Endothelial cell of umbilical vein (primary cell): Measurements from ENCODE around the gene TADA2A. TPM values are rescaled to one million over a fixed set of nuclear protein-coding genes. Genes with fewer than 3 reads are reported as not detected.

ENCODE experiments used
- BruUV-seq: library from RNA; stranded (reverse); fragments of 400-500 nt; replicated peaks from 2 replicates; lab custom pipeline; 2021; lab: Mats Ljungman, UMichigan
- CTCF ChIA-PET: fragments of 300-600, 350-600 bp; sonication (Branson Sonifier 250); formaldehyde crosslinking; loops from one replicate; lab custom pipeline; 2021; ENCODE audit warnings: antibody characterized with exemption, inconsistent platforms; lab: Charles Lee
- POLR2A ChIA-PET: fragments of 300-600, 350-600 bp; sonication (Branson Sonifier 250); formaldehyde crosslinking; loops from one replicate; lab custom pipeline; 2021; ENCODE audit warnings: antibody characterized with exemption, inconsistent platforms; lab: Charles Lee
- DNase-seq: peaks from one replicate; pipeline ENCODE4 v3.0.0-alpha.2; 2011; ENCODE audit warnings: low read depth, low spot score
- FAIRE-seq: peaks from 2 replicates; lab custom pipeline; 2011; peaks lifted over from hg19 to GRCh38; lab: Jason Lieb, UNC
- H2AFZ ChIP-seq: 2 replicates; pipeline ENCODE4 v1.6.0; 2012; ENCODE audit warnings: low read depth, low read length, control low read depth, inconsistent platforms
- H3K27ac ChIP-seq: 2 replicates; pipeline ENCODE4 v1.5.1; 2011; ENCODE audit warnings: low read depth, mild to moderate bottlenecking, control low read depth, low read length, moderate library complexity; ENCODE audit not compliant: insufficient read depth
- H3K27me3 ChIP-seq, 2 experiments: 2 replicates each; pipeline versions ENCODE4 v1.6.0 to v1.6.1; 2011; ENCODE audit warnings: low read length in 2 of 2, mixed read lengths in 1 of 2; ENCODE audit not compliant: control insufficient read depth in 2 of 2, insufficient read depth in 2 of 2
- H3K36me3 ChIP-seq, 2 experiments: 2 replicates in 1 of 2; 3 replicates in 1 of 2; pipeline ENCODE4 v1.5.1; 2011; ENCODE audit warnings: low read length in 2 of 2, mild to moderate bottlenecking in 1 of 2, moderate library complexity in 1 of 2; ENCODE audit not compliant: control insufficient read depth in 2 of 2, insufficient read depth in 2 of 2; ENCODE audit errors: extremely low read depth in 1 of 2
- H3K4me1 ChIP-seq: 3 replicates; pipeline ENCODE4 v1.5.1; 2011; ENCODE audit warnings: mild to moderate bottlenecking, low read length; ENCODE audit not compliant: control insufficient read depth, insufficient read depth; ENCODE audit errors: extremely low read depth
- H3K4me2 ChIP-seq: 2 replicates; pipeline ENCODE4 v1.6.1; 2011; ENCODE audit warnings: low read length, control low read depth, mixed read lengths; ENCODE audit not compliant: insufficient read depth
- H3K4me3 ChIP-seq, 3 experiments: fragments of 200-600 bp in 1 of 3; sonication (generic), shearing (Covaris generic) in 1 of 3; replicated peaks in 1 of 3; 2 replicates each; pipeline ENCODE4 v1.5.1; 2011 to 2016; ENCODE audit warnings: control low read depth in 3 of 3, low read length in 3 of 3, mild to moderate bottlenecking in 2 of 3, inconsistent platforms in 1 of 3, low read depth in 1 of 3, moderate library complexity in 1 of 3; ENCODE audit not compliant: insufficient read depth in 1 of 3
- H3K79me2 ChIP-seq: 2 replicates; pipeline ENCODE4 v1.6.0; 2012; ENCODE audit warnings: low read length, inconsistent platforms; ENCODE audit not compliant: control insufficient read depth, insufficient read depth
- H3K9ac ChIP-seq: replicated peaks from 2 replicates; pipeline ENCODE3; 2011; ENCODE audit warnings: low read length, control low read depth; ENCODE audit not compliant: insufficient read depth; ENCODE audit errors: extremely low read depth
- H3K9me1 ChIP-seq: replicated peaks from 3 replicates; pipeline ENCODE4 v1.6.0; 2011; ENCODE audit warnings: mild to moderate bottlenecking, low read length; ENCODE audit not compliant: control insufficient read depth, insufficient read depth; ENCODE audit errors: extremely low read depth
- H3K9me3 ChIP-seq: replicated peaks from 2 replicates; pipeline ENCODE4 v1.5.1; 2012; ENCODE audit warnings: low read length, inconsistent platforms; ENCODE audit not compliant: control insufficient read depth, insufficient read depth
- H4K20me1 ChIP-seq: replicated peaks from 2 replicates; pipeline ENCODE3; 2011; ENCODE audit warnings: mild to moderate bottlenecking, low read length; ENCODE audit not compliant: control insufficient read depth, insufficient read depth; ENCODE audit errors: extremely low read depth
- EZH2 ChIP-seq: IDR thresholded peaks from 2 replicates; pipeline ENCODE4 v1.6.1; 2012; ENCODE audit warnings: borderline replicate concordance, low read depth, mild to moderate bottlenecking, moderate library complexity, low read length, inconsistent platforms; ENCODE audit not compliant: severe bottlenecking
- FOS ChIP-seq: IDR thresholded peaks from 2 replicates; pipeline ENCODE4 v1.6.1; 2011; ENCODE audit warnings: mild to moderate bottlenecking, low read length, moderate library complexity, borderline replicate concordance; ENCODE audit not compliant: insufficient read depth
- GATA2 ChIP-seq: IDR thresholded peaks from 2 replicates; pipeline ENCODE4 v1.7.0; 2011; ENCODE audit warnings: low read depth, mild to moderate bottlenecking, moderate library complexity, mixed read lengths, low read length; ENCODE audit not compliant: insufficient read length, insufficient read depth
- JUN ChIP-seq: IDR thresholded peaks from 2 replicates; pipeline ENCODE4 v1.6.1; 2011; ENCODE audit warnings: borderline replicate concordance, low read depth; ENCODE audit not compliant: insufficient read length, insufficient read depth
- MYC ChIP-seq: IDR thresholded peaks from one replicate; pipeline ENCODE4 v1.6.1; 2011; ENCODE audit warnings: mild to moderate bottlenecking, low read depth, low read length
- POLR2A ChIP-seq: IDR thresholded peaks from 2 replicates; pipeline ENCODE4 v1.6.1; 2012; ENCODE audit warnings: low read depth, mild to moderate bottlenecking, control low read depth, low read length
- POLR2AphosphoS5 ChIP-seq: IDR thresholded peaks from 2 replicates; pipeline ENCODE4 v1.6.1; 2012; ENCODE audit warnings: low read depth, mild to moderate bottlenecking, control low read depth, low read length, moderate library complexity; ENCODE audit not compliant: insufficient read depth
- dilution Hi-C: fragments of 300-500 bp; cut with MboI; formaldehyde crosslinking; loops from one replicate; pipeline ENCODE4 v1.15.0; 2019; ENCODE audit warnings: low sequenced_read_pairs; ENCODE audit not compliant: extremely low pct_ligation_motif_present
- intact Hi-C: fragments of 100-400 bp; cut with micrococcal nuclease; formaldehyde crosslinking; loops from one replicate; pipeline ENCODE4 v1.10.0; 2022
- polyA plus RNA-seq, 4 experiments: library from polyadenylated mRNA; depleted of rRNA in 3 of 4; stranded (reverse) in 3 of 4; unstranded in 1 of 4; fragments of >200 nt; gene quantifications; 2 replicates each; pipeline versions ENCODE4 v1.2.1 to v1.2.3, GENCODE V29; 2011 to 2012; ENCODE audit warnings: missing spikeins in 1 of 4
- total RNA-seq: library from RNA; stranded (reverse); gene quantifications from 2 replicates; pipeline ENCODE4 v1.2.3, GENCODE V29; 2021
- TF ChIP-seq, protein P1 (sequence below), 2 donors: IDR thresholded peaks; 1 replicate in 1 of 2; 2 replicates in 1 of 2; pipeline ENCODE4 v1.5.1; 2011; ENCODE audit warnings: low read length in 2 of 2, mild to moderate bottlenecking in 2 of 2, moderate library complexity in 2 of 2, control low read depth in 1 of 2, inconsistent platforms in 1 of 2, low read depth in 1 of 2; ENCODE audit not compliant: insufficient read depth in 1 of 2; ENCODE audit errors: extremely low read depth in 1 of 2
- TF ChIP-seq, protein P2 (sequence below): IDR thresholded peaks from 2 replicates; pipeline ENCODE4 v1.6.1; 2011; ENCODE audit not compliant: insufficient read depth, insufficient read length

TADA2A gene
- total and polyA plus RNA-seq, 2 donors (not counting 3 experiments of a cell fraction or from before 2014, with no cell fraction given), result 9.9 to 22.4 TPM

DNA sequence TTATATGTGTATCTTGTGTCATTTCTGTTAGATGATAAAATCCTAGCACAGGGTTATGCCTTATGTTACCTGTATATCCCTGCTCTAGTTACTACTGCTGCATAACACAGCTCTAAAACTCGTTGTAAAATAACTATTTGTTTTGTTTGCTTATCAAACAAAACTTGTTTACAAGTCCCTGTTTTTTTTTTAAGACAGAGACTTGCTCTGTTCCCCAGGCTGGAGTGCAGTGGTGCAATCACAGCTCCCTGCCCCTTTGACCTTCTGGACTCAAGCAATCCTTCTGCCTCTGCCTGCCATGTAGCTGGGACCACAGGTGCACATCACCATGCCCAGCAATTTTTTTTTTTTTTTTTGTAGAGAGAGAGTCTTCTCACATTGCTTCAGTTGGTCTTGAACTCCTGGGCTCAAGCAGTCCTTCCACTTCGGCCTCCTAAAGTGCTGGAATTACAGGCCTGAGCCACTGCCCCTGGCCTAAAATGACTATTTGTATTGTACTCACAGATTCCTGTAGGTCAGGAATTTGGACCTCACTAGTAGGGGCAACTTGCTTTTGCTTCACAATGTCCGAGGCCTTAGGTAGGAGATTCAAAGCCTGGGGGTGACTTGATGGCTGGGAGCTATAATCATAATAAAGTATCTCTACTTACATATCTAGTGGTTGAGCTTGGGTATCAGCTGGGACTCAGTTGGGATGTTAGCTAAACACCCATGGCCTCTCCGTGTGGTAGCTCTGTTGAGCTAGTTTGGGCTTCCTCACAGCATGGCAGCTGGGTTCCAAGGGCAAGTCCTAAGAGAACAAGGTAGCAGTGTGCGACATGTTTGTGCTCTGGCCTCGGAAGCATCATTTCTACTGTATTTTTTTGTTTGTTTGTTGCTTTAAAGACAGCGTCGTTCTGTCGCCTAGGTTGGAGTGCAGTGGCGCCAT, 95.6 kb downstream of the TADA2A start:
- no TSS peak for BruUV-seq
- Histone ChIP-seq H4K20me1 (no peaks in the 10 kb centered on the region), H3K79me2 (peaks cover 88% of the 10 kb centered on the region), H3K9ac (no peak overlapping the region), H3K4me2 (no peak overlapping the region), H2AFZ (no peak overlapping the region), H3K36me3 (peaks cover 0 to 1% of the 10 kb centered on the region in 2 experiments), H3K4me1 (no peaks in the 10 kb centered on the region), H3K27me3 (no peaks in the 10 kb centered on the region), H3K9me3 (no peaks in the 10 kb centered on the region), H3K9me1 (no peaks in the 10 kb centered on the region), H3K4me3 (no peak overlapping the region), H3K27ac (no peak overlapping the region)
- dilution Hi-C loops, result no loop called here
- DNase-seq (no peak), FAIRE-seq (no peak)
- POLR2A ChIA-PET, result no interaction called here
- TF ChIP-seq, protein P1, sequence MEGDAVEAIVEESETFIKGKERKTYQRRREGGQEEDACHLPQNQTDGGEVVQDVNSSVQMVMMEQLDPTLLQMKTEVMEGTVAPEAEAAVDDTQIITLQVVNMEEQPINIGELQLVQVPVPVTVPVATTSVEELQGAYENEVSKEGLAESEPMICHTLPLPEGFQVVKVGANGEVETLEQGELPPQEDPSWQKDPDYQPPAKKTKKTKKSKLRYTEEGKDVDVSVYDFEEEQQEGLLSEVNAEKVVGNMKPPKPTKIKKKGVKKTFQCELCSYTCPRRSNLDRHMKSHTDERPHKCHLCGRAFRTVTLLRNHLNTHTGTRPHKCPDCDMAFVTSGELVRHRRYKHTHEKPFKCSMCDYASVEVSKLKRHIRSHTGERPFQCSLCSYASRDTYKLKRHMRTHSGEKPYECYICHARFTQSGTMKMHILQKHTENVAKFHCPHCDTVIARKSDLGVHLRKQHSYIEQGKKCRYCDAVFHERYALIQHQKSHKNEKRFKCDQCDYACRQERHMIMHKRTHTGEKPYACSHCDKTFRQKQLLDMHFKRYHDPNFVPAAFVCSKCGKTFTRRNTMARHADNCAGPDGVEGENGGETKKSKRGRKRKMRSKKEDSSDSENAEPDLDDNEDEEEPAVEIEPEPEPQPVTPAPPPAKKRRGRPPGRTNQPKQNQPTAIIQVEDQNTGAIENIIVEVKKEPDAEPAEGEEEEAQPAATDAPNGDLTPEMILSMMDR (IDR thresholded peaks at IDR 0.05; ENCODE audit: extremely low read depth in 1 of 2, insufficient read depth in 1 of 2, low read depth in 1 of 2, low read length in 2 of 2), result no peak
- TF ChIP-seq POLR2AphosphoS5, result no peak
- no peak for TF ChIP-seq EZH2
- TF ChIP-seq GATA2, result no peak
- no peak for TF ChIP-seq POLR2A
- no peak for TF ChIP-seq JUN
- TF ChIP-seq FOS, result no peak
- TF ChIP-seq, protein P2, sequence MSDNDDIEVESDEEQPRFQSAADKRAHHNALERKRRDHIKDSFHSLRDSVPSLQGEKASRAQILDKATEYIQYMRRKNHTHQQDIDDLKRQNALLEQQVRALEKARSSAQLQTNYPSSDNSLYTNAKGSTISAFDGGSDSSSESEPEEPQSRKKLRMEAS, result no peak
- TF ChIP-seq MYC, result no peak
- intact Hi-C loops, result no loop called here
- CTCF ChIA-PET, result interaction anchor here (0.6 to 2.0 kb wide), 4 partner anchors 13 to 129 kb away, joined by 3 to 4 read pairs (median 4); no protein-coding TSS in a partner anchor
